Liver (tissue), 3 donors: Measurements from ENCODE around the gene CD46.

Experiments
- ATF3 ChIP-seq: IDR thresholded peaks from 2 replicates; pipeline ENCODE4 v1.6.1; 2016; ENCODE audit warnings: antibody characterized with exemption
- CTCF ChIP-seq: fragments of 150-350 bp; IDR thresholded peaks from 2 replicates; pipeline ENCODE4 v1.5.1; 2017; ENCODE audit warnings: improper control_type of control experiment, low read depth, low read length; ENCODE audit not compliant: missing input control
- donor health status: healthy.
- donor health status: healthy.

- TF ChIP-seq ATF3 (no peak), CTCF (no peak)
These were observed 38.2 kb downstream of the CD46 start for GRCh38 chr1:207789792-207790787.
